ENCODE data around the gene GPR132. TPM values are rescaled to one million over a fixed set of nuclear protein-coding genes. Genes with fewer than 3 reads are reported as not detected.

The GPR132 gene
- total RNA-seq, 1 experiment from 2014 or later: not detected

DNA sequence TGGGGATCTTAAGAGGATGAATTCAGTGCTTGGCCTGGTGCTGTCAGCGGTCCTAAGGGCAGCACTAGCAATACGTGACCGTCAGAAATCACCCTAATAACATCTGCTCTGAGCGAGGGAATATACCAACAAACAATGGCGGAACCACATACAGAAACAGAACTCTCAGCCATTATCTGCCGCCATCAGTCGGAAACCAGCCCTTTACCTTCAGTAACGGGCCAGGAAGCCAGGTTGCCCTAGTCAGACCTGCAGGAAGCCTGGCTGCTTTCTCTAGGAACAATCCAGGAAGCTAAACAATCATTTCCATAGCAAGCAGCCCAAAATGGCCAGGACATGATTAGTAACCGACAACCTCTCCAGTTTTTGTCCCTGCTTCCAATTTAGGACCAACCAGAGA is 50.0 kb downstream of the GPR132 start:
- peaks cover 11% of the 10 kb centered on the region for H3K4me1 Mint-ChIP-seq (ENCODE audit: low read depth, unreplicated experiment)
- no peak overlapping the region for H3K4me3 Mint-ChIP-seq (ENCODE audit: unreplicated experiment)
- POLR2A ChIA-PET: no interaction called here

DNA sequence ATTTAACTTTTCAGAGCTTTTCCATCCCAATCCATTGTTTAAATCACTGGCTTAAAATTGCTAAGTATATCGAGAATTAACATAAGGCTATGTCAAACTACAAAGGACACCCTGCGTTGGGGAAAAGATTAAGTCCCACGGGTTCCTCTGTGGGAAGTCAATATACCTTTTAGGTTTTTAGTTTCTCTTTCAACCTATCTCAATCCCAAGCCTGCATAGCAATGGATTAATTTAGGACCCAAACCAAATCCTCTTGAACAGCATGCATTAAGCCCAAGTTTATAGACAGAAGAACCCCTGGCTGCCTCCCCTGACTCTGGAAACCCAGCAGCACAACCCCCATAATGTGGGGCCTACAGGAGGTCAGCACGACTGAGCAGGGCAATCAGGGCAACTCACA is 50.6 kb downstream of the GPR132 start:
- Histone ChIP-seq H3K36me3 (ENCODE audit: control insufficient read depth, insufficient read depth, low read length) (peaks cover 3% of the 10 kb centered on the region), H3K9me3 (no peaks in the 10 kb centered on the region), H3K4me1 (peaks cover 13% of the 10 kb centered on the region; the same call in 1 of the 2 replicates), H3K4me3 (ENCODE audit: low read depth, low read length) (no peak overlapping the region), H3K27me3 (replicated peaks; ENCODE audit: control insufficient read depth, insufficient read depth, low read length) (no peaks in the 10 kb centered on the region)
- Mint-ChIP-seq H3K27ac (ENCODE audit: unreplicated experiment) (no peak overlapping the region), H3K36me3 (ENCODE audit: insufficient read depth, unreplicated experiment) (peaks cover 52% of the 10 kb centered on the region), H3K27me3 (ENCODE audit: insufficient read depth, unreplicated experiment) (no peaks in the 10 kb centered on the region), H3K4me1 (ENCODE audit: low read depth, unreplicated experiment) (peaks cover 11% of the 10 kb centered on the region), H3K9me3 (ENCODE audit: unreplicated experiment) (no peaks in the 10 kb centered on the region), H3K4me3 (ENCODE audit: unreplicated experiment) (no peak overlapping the region)
- BruUV-seq (replicated peaks): no TSS peak
- no peak for TF ChIP-seq CTCF (IDR thresholded peaks at IDR 0.05; ENCODE audit: insufficient read depth in 1 of 2, low read depth in 1 of 2, low read length in 1 of 2, severe bottlenecking in 1 of 2, unreplicated experiment in 1 of 2)
- ChIA-PET POLR2A (no interaction called here), CTCF (no interaction called here)
- intact Hi-C loops (cut with micrococcal nuclease; ENCODE audit: unreplicated experiment): no loop called here
- no peak for DNase-seq

More for the DNA sequence above, 50.0 kb downstream of the GPR132 start:
- CTCF ChIA-PET: no interaction called here
- Histone ChIP-seq H3K9me3 (no peaks in the 10 kb centered on the region), H3K4me3 (ENCODE audit: low read depth, low read length) (no peak overlapping the region), H3K27me3 (replicated peaks; ENCODE audit: control insufficient read depth, insufficient read depth, low read length) (no peaks in the 10 kb centered on the region), H3K4me1 (peaks cover 15% of the 10 kb centered on the region; the same call in 1 of the 2 replicates), H3K36me3 (ENCODE audit: control insufficient read depth, insufficient read depth, low read length) (peaks cover 2% of the 10 kb centered on the region)
- H3K36me3 Mint-ChIP-seq (ENCODE audit: insufficient read depth, unreplicated experiment): peaks cover 52% of the 10 kb centered on the region
- no peak for TF ChIP-seq CTCF (IDR thresholded peaks at IDR 0.05; ENCODE audit: insufficient read depth in 1 of 2, low read depth in 1 of 2, low read length in 1 of 2, severe bottlenecking in 1 of 2, unreplicated experiment in 1 of 2)
- no peaks in the 10 kb centered on the region for H3K9me3 Mint-ChIP-seq (ENCODE audit: unreplicated experiment)
- no peak for DNase-seq
- no peaks in the 10 kb centered on the region for H3K27me3 Mint-ChIP-seq (ENCODE audit: insufficient read depth, unreplicated experiment)
- H3K27ac Mint-ChIP-seq (ENCODE audit: unreplicated experiment): no peak overlapping the region
- no TSS peak for BruUV-seq (replicated peaks)
- intact Hi-C loops (cut with micrococcal nuclease; ENCODE audit: unreplicated experiment): no loop called here

DNA sequence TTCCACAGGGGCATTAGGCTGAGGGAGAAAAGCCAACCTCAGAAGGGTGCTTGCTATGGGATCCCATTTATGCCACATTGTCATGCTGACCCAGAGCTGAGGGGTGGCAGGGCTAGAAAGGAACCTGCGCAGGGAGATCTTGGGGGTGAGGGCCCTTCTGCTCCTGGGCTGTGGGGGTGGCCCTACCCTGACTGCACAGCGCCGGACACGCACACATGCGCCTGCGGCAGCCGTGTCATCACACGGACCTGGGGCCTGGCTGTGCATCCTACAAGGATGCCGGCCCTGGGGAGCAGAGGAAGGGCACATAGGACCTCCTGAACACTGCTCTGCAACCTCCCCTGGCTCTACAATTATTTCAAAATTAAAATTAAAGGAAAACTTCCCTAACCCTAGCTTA is 51.2 kb downstream of the GPR132 start:
- Histone ChIP-seq H3K4me3 (ENCODE audit: low read depth, low read length) (no peak overlapping the region), H3K4me1 (peaks cover 7% of the 10 kb centered on the region; the same call in 1 of the 2 replicates), H3K9me3 (no peaks in the 10 kb centered on the region), H3K36me3 (ENCODE audit: control insufficient read depth, insufficient read depth, low read length) (peaks cover 3% of the 10 kb centered on the region), H3K27me3 (replicated peaks; ENCODE audit: control insufficient read depth, insufficient read depth, low read length) (no peaks in the 10 kb centered on the region)
- no peak for DNase-seq
- no TSS peak for BruUV-seq (replicated peaks)
- Mint-ChIP-seq H3K4me1 (ENCODE audit: low read depth, unreplicated experiment) (peaks cover 11% of the 10 kb centered on the region), H3K27ac (ENCODE audit: unreplicated experiment) (no peak overlapping the region), H3K36me3 (ENCODE audit: insufficient read depth, unreplicated experiment) (peaks cover 52% of the 10 kb centered on the region), H3K27me3 (ENCODE audit: insufficient read depth, unreplicated experiment) (no peaks in the 10 kb centered on the region), H3K9me3 (ENCODE audit: unreplicated experiment) (no peaks in the 10 kb centered on the region), H3K4me3 (ENCODE audit: unreplicated experiment) (no peak overlapping the region)
- TF ChIP-seq CTCF (IDR thresholded peaks at IDR 0.05; ENCODE audit: insufficient read depth in 1 of 2, low read depth in 1 of 2, low read length in 1 of 2, severe bottlenecking in 1 of 2, unreplicated experiment in 1 of 2): no peak
- CTCF ChIA-PET: no interaction called here
- intact Hi-C loops (cut with micrococcal nuclease; ENCODE audit: unreplicated experiment): no loop called here
- POLR2A ChIA-PET: no interaction called here
